ENCODE results near the gene ZBTB8B. TPM values are rescaled to one million over a fixed set of nuclear protein-coding genes. Genes with fewer than 3 reads are reported as not detected.

Gene ZBTB8B
- total and polyA plus RNA-seq, 9 donors = under 0.01 to 0.18 (median 0.10) TPM

- Histone ChIP-seq H3K9me3 (no peaks in the 10 kb centered on the region), H3K27me3 (no peaks in the 10 kb centered on the region), H3K4me1 (ENCODE audit: insufficient read depth) (peaks cover 2% of the 10 kb centered on the region), H3K4me3 (no peak overlapping the region), H3K36me3 (no peaks in the 10 kb centered on the region), H3K27ac (no peak overlapping the region)
- intact Hi-C loops (cut with DNase I) = no loop called here
- no peak for TF ChIP-seq CTCF (IDR thresholded peaks at IDR 0.05)
- TF ChIP-seq EP300 (IDR thresholded peaks at IDR 0.05) = no peak
- no peak for TF ChIP-seq POLR2A (IDR thresholded peaks at IDR 0.05)
- 93 to 95% (median 94%) methylated on average over 8 of the region's 8 CpGs for WGBS, 3 donors
- no peak for DNase-seq
Measured at GRCh38 chr1:32498751-32499150, 33.9 kb downstream of the ZBTB8B start.

- intact Hi-C loops (cut with DNase I) = no loop called here
- DNase-seq = peak; percentile 58 to 77 (median 63)
- Histone ChIP-seq H3K36me3 (no peaks in the 10 kb centered on the region), H3K4me3 (peak overlapping the region; percentile 75), H3K4me1 (ENCODE audit: insufficient read depth) (peaks cover 2% of the 10 kb centered on the region), H3K9me3 (no peaks in the 10 kb centered on the region), H3K27me3 (no peaks in the 10 kb centered on the region), H3K27ac (peak overlapping the region; percentile 84 to 85)
- 1% methylated on average over 72 to 96 of the region's 99 CpGs for WGBS, 3 donors
- no peak for TF ChIP-seq EP300 (IDR thresholded peaks at IDR 0.05)
- TF ChIP-seq POLR2A (IDR thresholded peaks at IDR 0.05) = peak; percentile 10
- TF ChIP-seq CTCF (IDR thresholded peaks at IDR 0.05) = peak in 2 of 3 donors; percentile 47 to 51
Measured at GRCh38 chr1:32500387-32501209, 35.7 kb downstream of the ZBTB8B start.

- 70 to 84% (median 80%) methylated on average over 9 of the region's 9 CpGs for WGBS, 3 donors
- intact Hi-C loops (cut with DNase I) = no loop called here
- Histone ChIP-seq H3K4me1 (ENCODE audit: insufficient read depth) (peaks cover 2% of the 10 kb centered on the region), H3K36me3 (no peaks in the 10 kb centered on the region), H3K9me3 (no peaks in the 10 kb centered on the region), H3K27me3 (no peaks in the 10 kb centered on the region), H3K27ac (peak overlapping the region in 1 of 2 donors; percentile 72), H3K4me3 (no peak overlapping the region)
- peak in 4 of 5 donors; percentile 34 to 71 (median 48) for DNase-seq
- no peak for TF ChIP-seq POLR2A (IDR thresholded peaks at IDR 0.05)
- TF ChIP-seq CTCF (IDR thresholded peaks at IDR 0.05) = no peak
- peak; percentile 20 for TF ChIP-seq EP300 (IDR thresholded peaks at IDR 0.05)
Measured at GRCh38 chr1:32501865-32502264, 37.0 kb downstream of the ZBTB8B start.

- Histone ChIP-seq H3K27me3 (no peaks in the 10 kb centered on the region), H3K36me3 (no peaks in the 10 kb centered on the region), H3K27ac (no peak overlapping the region), H3K4me3 (no peak overlapping the region), H3K4me1 (ENCODE audit: insufficient read depth) (peaks cover 2% of the 10 kb centered on the region), H3K9me3 (no peaks in the 10 kb centered on the region)
- intact Hi-C loops (cut with DNase I) = no loop called here
- no peak for DNase-seq
- TF ChIP-seq CTCF (IDR thresholded peaks at IDR 0.05) = no peak
- no peak for TF ChIP-seq EP300 (IDR thresholded peaks at IDR 0.05)
- TF ChIP-seq POLR2A (IDR thresholded peaks at IDR 0.05) = no peak
- 89 to 95% (median 92%) methylated on average over 7 of the region's 7 CpGs for WGBS, 3 donors
Measured at GRCh38 chr1:32503153-32503552, 38.3 kb downstream of the ZBTB8B start.
